ENCODE data around the gene GAL3ST1. TPM values are rescaled to one million over a fixed set of nuclear protein-coding genes. Genes with fewer than 3 reads are reported as not detected.

Gene GAL3ST1
- total and polyA plus RNA-seq, 10 of the 15 experiments (the other 5 are each of a cell fraction or from before 2014, with no cell fraction given): not detected

GRCh38 chr22:30591588-30592359, 17.3 kb upstream of the GAL3ST1 start, which contains the start of gene PES1 (continued):
- TF ChIP-seq USF2 (IDR thresholded peaks at IDR 0.05; ENCODE audit: borderline replicate concordance, low read depth, low read length) (peak; percentile 57; the same call in 1 of the 2 replicates), EGR1 (IDR thresholded peaks at IDR 0.05; ENCODE audit: borderline replicate concordance in 1 of 2, low read depth in 2 of 2, low read length in 2 of 2) (peak; percentile 19 to 39; a peak in 2 of 3 replicates), IRF4 (IDR thresholded peaks at IDR 0.05; ENCODE audit: low read depth, low read length) (no peak), REST (IDR thresholded peaks at IDR 0.05; ENCODE audit: low read depth, low read length) (no peak), SRF (IDR thresholded peaks at IDR 0.05; ENCODE audit: low read depth in 2 of 2, low read length in 2 of 2) (no peak), BMI1 (IDR thresholded peaks at IDR 0.05; ENCODE audit: borderline replicate concordance) (peak; percentile 100), KDM1A (IDR thresholded peaks at IDR 0.05; ENCODE audit: borderline replicate concordance) (no peak), JUND (IDR thresholded peaks at IDR 0.05; ENCODE audit: low read depth, low read length) (no peak), RB1 (IDR thresholded peaks at IDR 0.05; ENCODE audit: borderline replicate concordance) (peak; percentile 75; the same call in 1 of the 2 replicates), ZBTB33 (IDR thresholded peaks at IDR 0.05) (peak; percentile 88), PAX8 (IDR thresholded peaks at IDR 0.05) (no peak), NFYB (IDR thresholded peaks at IDR 0.05; ENCODE audit: insufficient read depth, low read depth, low read length) (no peak), FOXM1 (IDR thresholded peaks at IDR 0.05; ENCODE audit: low read depth, low read length) (no peak), RFX5 (IDR thresholded peaks at IDR 0.05; ENCODE audit: low read depth, low read length) (peak; percentile 92), GABPA (IDR thresholded peaks at IDR 0.05; ENCODE audit: low read depth) (peak; percentile 74), MTA3 (IDR thresholded peaks at IDR 0.05; ENCODE audit: borderline replicate concordance, low read length) (no peak), E2F8 (IDR thresholded peaks at IDR 0.05; ENCODE audit: low read depth, partially characterized antibody) (peak; percentile 90), SIX5 (IDR thresholded peaks at IDR 0.05; ENCODE audit: low read depth, low read length, severe bottlenecking) (peak; percentile 93), MEF2B (IDR thresholded peaks at IDR 0.05; ENCODE audit: partially characterized antibody, poor library complexity, severe bottlenecking) (peak; percentile 94), SP1 (IDR thresholded peaks at IDR 0.05; ENCODE audit: low read depth, low read length) (no peak), SMAD1 (IDR thresholded peaks at IDR 0.05; ENCODE audit: low read depth, partially characterized antibody) (no peak)

Measured in GM12878 (cell line).